ENCODE data around the gene BTLA.

- TF ChIP-seq FOXA1 (IDR thresholded peaks at IDR 0.05), result no peak
- TF ChIP-seq FOXM1 (IDR thresholded peaks at IDR 0.05; ENCODE audit: borderline replicate concordance), result no peak
- no peak for TF ChIP-seq FOXK2 (IDR thresholded peaks at IDR 0.05)
- no peak for TF ChIP-seq HDGF (IDR thresholded peaks at IDR 0.05; ENCODE audit: borderline replicate concordance)
- TF ChIP-seq ELF4 (IDR thresholded peaks at IDR 0.05), result no peak
- TF ChIP-seq TARDBP (IDR thresholded peaks at IDR 0.05), result no peak
- TF ChIP-seq SP1 (IDR thresholded peaks at IDR 0.05), result no peak
- no peak for TF ChIP-seq ARNT (IDR thresholded peaks at IDR 0.05)
- no peak for TF ChIP-seq CTBP1 (IDR thresholded peaks at IDR 0.05; ENCODE audit: borderline replicate concordance)
- no peak for TF ChIP-seq BHLHE40 (IDR thresholded peaks at IDR 0.05; ENCODE audit: borderline replicate concordance)
- TF ChIP-seq L3MBTL2 (conservative IDR thresholded peaks at IDR 0.05), result no peak
- TF ChIP-seq PKNOX1 (IDR thresholded peaks at IDR 0.05), result no peak
- no peak for TF ChIP-seq ZNF384 (IDR thresholded peaks at IDR 0.05)
- no peak for TF ChIP-seq SUZ12 (IDR thresholded peaks at IDR 0.05)
Observed at GRCh38 chr3:112500621-112501020, 1.3 kb upstream of the BTLA start.

All from HEK293T (cell line).